ENCODE results near the gene KIR2DL1. TPM values are rescaled to one million over a fixed set of nuclear protein-coding genes. Genes with fewer than 3 reads are reported as not detected.
"Not testable (repeated sequence)": the region's sequence is repeated elsewhere in the genome, so short reads cannot be mapped to it uniquely, and the experiment has no call there.

The KIR2DL1 gene
- total RNA-seq, 1 donor from 2014 or later, result not detected

- no peak for DNase-seq (ENCODE audit: low read depth in 2 of 2)
Observed at GRCh38 chr19:54817670-54818536, 48.3 kb downstream of the KIR2DL1 start.

- not testable (repeated sequence) for DNase-seq (ENCODE audit: low read depth in 2 of 2)
Observed at GRCh38 chr19:54824416-54824815, 54.8 kb downstream of the KIR2DL1 start.

- DNase-seq (ENCODE audit: low read depth in 2 of 2), result not testable (repeated sequence)
Observed at GRCh38 chr19:54825326-54825725, 55.7 kb downstream of the KIR2DL1 start.

- DNase-seq (ENCODE audit: low read depth in 2 of 2), result not testable (repeated sequence)
Observed at GRCh38 chr19:54828064-54828463, 58.5 kb downstream of the KIR2DL1 start.

- DNase-seq (ENCODE audit: low read depth in 2 of 2), result not testable (repeated sequence)
Observed at GRCh38 chr19:54832496-54832895, 62.9 kb downstream of the KIR2DL1 start, which contains the start of gene KIR2DS4. KIR2DS4 (plus strand) TSS chr19:54832676.

Other genes starting within 250 kb of the KIR2DL1 start
- not detected in 2 replicates for gene LILRA2, start 196.0 kb upstream of the KIR2DL1 start, total RNA-seq
- not detected in 2 replicates for gene LILRA1, start 176.2 kb upstream of the KIR2DL1 start, total RNA-seq
- gene LILRB1, start 139.3 kb upstream of the KIR2DL1 start, total RNA-seq, result 0.13 TPM in 1 of 2 replicates, not detected in the other
- gene LILRB4, start 106.8 kb upstream of the KIR2DL1 start, total RNA-seq, result not detected in 2 replicates
- gene KIR3DL3, start 45.4 kb upstream of the KIR2DL1 start, total RNA-seq, result not detected in 2 replicates
- not detected in 2 replicates for gene KIR2DL3, start 31.3 kb upstream of the KIR2DL1 start, total RNA-seq
- gene KIR2DL4, start 33.8 kb downstream of the KIR2DL1 start, total RNA-seq, result not detected in 2 replicates
- not detected in 2 replicates for gene KIR3DL1, start 46.7 kb downstream of the KIR2DL1 start, total RNA-seq
- not detected in 2 replicates for gene KIR2DS4, start 62.9 kb downstream of the KIR2DL1 start, total RNA-seq
- not detected in 2 replicates for gene KIR3DL2, start 80.7 kb downstream of the KIR2DL1 start, total RNA-seq
- gene FCAR, start 104.4 kb downstream of the KIR2DL1 start, total RNA-seq, result not detected in 2 replicates
- not detected in 2 replicates for gene NCR1, start 136.4 kb downstream of the KIR2DL1 start, total RNA-seq
- not detected in 2 replicates for gene NLRP7, start 177.7 kb downstream of the KIR2DL1 start, total RNA-seq
- 4.9 TPM in 1 of 2 replicates, not detected in the other for gene NLRP2, start 196.6 kb downstream of the KIR2DL1 start, total RNA-seq

Data from dermis microvascular lymphatic vessel endothelial cell (primary cell).